PFSK-1 (cell line): ENCODE results near the gene WDR35.

ENCODE experiments used
- FOXP2 ChIP-seq: optimal IDR thresholded peaks from 2 replicates; pipeline ENCODE3; 2011; ENCODE audit warnings: borderline replicate concordance, control low read depth, inconsistent platforms; ENCODE audit not compliant: insufficient read depth; ENCODE audit errors: extremely low read length, extremely low read depth
- POLR2AphosphoS5 ChIP-seq: IDR thresholded peaks from 2 replicates; pipeline ENCODE4 v1.6.1; 2012; ENCODE audit warnings: low read depth, mild to moderate bottlenecking, control low read depth, low read length, moderate library complexity
- REST ChIP-seq, 2 experiments: IDR thresholded peaks; 2 replicates each; pipeline versions ENCODE4 v1.6.1 to v1.8.0; 2011 to 2012; ENCODE audit warnings: low read depth in 2 of 2, low read length in 2 of 2, control low read depth in 1 of 2, inconsistent platforms in 1 of 2, mild to moderate bottlenecking in 1 of 2, moderate library complexity in 1 of 2; ENCODE audit not compliant: insufficient read depth in 1 of 2
- SIN3A ChIP-seq: IDR thresholded peaks from 2 replicates; pipeline ENCODE4 v1.6.1; 2012; ENCODE audit warnings: mild to moderate bottlenecking, low read length, moderate library complexity, borderline replicate concordance; ENCODE audit not compliant: insufficient read depth
- TAF1 ChIP-seq: IDR thresholded peaks from 2 replicates; pipeline ENCODE4 v1.6.1; 2012; ENCODE audit warnings: low read length, control low read depth, borderline replicate concordance; ENCODE audit not compliant: insufficient read depth

- TF ChIP-seq POLR2AphosphoS5 (no peak), REST (IDR thresholded peaks at IDR 0.05; ENCODE audit: insufficient read depth in 1 of 2, low read depth in 2 of 2, low read length in 2 of 2) (no peak), SIN3A (no peak), TAF1 (no peak), FOXP2 (no peak)
Measured at GRCh38 chr2:19955544-19956422, 34.1 kb downstream of the WDR35 start.
